ENCODE data around the gene SLC39A9.

- TF ChIP-seq EZH2 (IDR thresholded peaks at IDR 0.05; ENCODE audit: insufficient read depth, poor library complexity, severe bottlenecking) (no peak), EZH2phosphoT487 (IDR thresholded peaks at IDR 0.05; ENCODE audit: insufficient read depth, low read depth) (no peak)
Observed at GRCh38 chr14:69351911-69352310, 46.6 kb upstream of the SLC39A9 start.
